HEK293 (cell line): ENCODE results near the gene DAGLB.

Experiments used
- CTCF ChIA-PET: fragments of 350-600 bp; formaldehyde crosslinking; extraction: SDS; loops from one replicate; lab custom pipeline; 2021; ENCODE audit warnings: antibody characterized with exemption; lab: Yijun Ruan, JAX
- POLR2A ChIA-PET: fragments of 300-600 bp; formaldehyde crosslinking; extraction: SDS; loops from one replicate; lab custom pipeline; 2020; ENCODE audit warnings: antibody characterized with exemption, inconsistent platforms; lab: Yijun Ruan, JAX
- H3K27ac ChIP-seq: fragments of 200-500 bp; sonication (Bioruptor generic); 2 replicates; pipeline ENCODE4 v1.5.1; 2014; ENCODE audit warnings: low read depth, low read length, control low read depth, inconsistent platforms; ENCODE audit errors: extremely low read depth
- H3K36me3 ChIP-seq, 2 experiments: fragments of 200-500 bp in 1 of 2; sonication (Bioruptor generic) in 1 of 2; 1 replicate in 1 of 2; 2 replicates in 1 of 2; pipeline ENCODE4 v1.5.1; 2014 to 2017; ENCODE audit warnings: inconsistent platforms in 2 of 2, low read length in 2 of 2; ENCODE audit not compliant: control insufficient read depth in 2 of 2, insufficient read depth in 1 of 2
- H3K4me1 ChIP-seq: fragments of 200-500 bp; sonication (Bioruptor generic); 2 replicates; pipeline ENCODE4 v1.5.1; 2014; ENCODE audit warnings: mild to moderate bottlenecking, low read length, inconsistent platforms; ENCODE audit not compliant: control insufficient read depth, insufficient read depth
- H3K4me3 ChIP-seq: 2 replicates; pipeline ENCODE4 v1.5.1; 2011; ENCODE audit warnings: low read depth, mild to moderate bottlenecking, control low read depth, low read length, moderate library complexity
- H3K9me3 ChIP-seq: fragments of 200-500 bp; sonication (Bioruptor generic); 2 replicates; pipeline ENCODE4 v1.5.1; 2014; ENCODE audit warnings: low read depth, low read length, inconsistent platforms; ENCODE audit not compliant: control insufficient read depth, insufficient read depth
- ATF2 ChIP-seq: fragments of 450-650 bp; formaldehyde crosslinking; IDR thresholded peaks from 2 replicates; pipeline ENCODE4 v1.5.1; 2016; ENCODE audit warnings: missing biosample characterization, missing genetic modification characterization, low read depth
- GFI1B ChIP-seq: fragments of 450-650 bp; formaldehyde crosslinking; IDR thresholded peaks from 2 replicates; pipeline ENCODE4 v1.5.1; 2016; ENCODE audit warnings: missing biosample characterization, missing genetic modification characterization
- PRDM10 ChIP-seq: fragments of 450-650 bp; formaldehyde crosslinking; IDR thresholded peaks from 2 replicates; pipeline ENCODE4 v1.5.1; 2016; ENCODE audit warnings: missing biosample characterization, missing genetic modification characterization
- PRDM6 ChIP-seq: fragments of 450-650 bp; formaldehyde crosslinking; IDR thresholded peaks from 2 replicates; pipeline ENCODE4 v1.5.1; 2017; ENCODE audit warnings: missing biosample characterization, missing genetic modification characterization
- SCRT2 ChIP-seq: fragments of 450-650 bp; formaldehyde crosslinking; IDR thresholded peaks from 2 replicates; pipeline ENCODE4 v1.5.1; 2016; ENCODE audit warnings: missing biosample characterization, missing genetic modification characterization
- SP3 ChIP-seq: fragments of 450-650 bp; formaldehyde crosslinking; IDR thresholded peaks from 2 replicates; pipeline ENCODE4 v1.5.1; 2016; ENCODE audit warnings: missing biosample characterization, missing genetic modification characterization
- ZBTB1 ChIP-seq: fragments of 450-650 bp; formaldehyde crosslinking; IDR thresholded peaks from 2 replicates; pipeline ENCODE4 v1.5.1; 2016; ENCODE audit warnings: missing biosample characterization, missing genetic modification characterization
- ZBTB11 ChIP-seq: fragments of 450-650 bp; formaldehyde crosslinking; conservative IDR thresholded peaks from 2 replicates; pipeline ENCODE4 v1.5.1; 2016; ENCODE audit warnings: low read depth, missing biosample characterization, missing genetic modification characterization
- ZFP69B ChIP-seq: fragments of 450-650 bp; formaldehyde crosslinking; IDR thresholded peaks from 2 replicates; pipeline ENCODE4 v1.5.1; 2016; ENCODE audit warnings: missing biosample characterization, missing genetic modification characterization
- ZNF138 ChIP-seq: fragments of 450-650 bp; formaldehyde crosslinking; IDR thresholded peaks from 2 replicates; pipeline ENCODE4 v1.5.1; 2016; ENCODE audit warnings: missing biosample characterization, missing genetic modification characterization, borderline replicate concordance
- ZNF175 ChIP-seq: fragments of 450-650 bp; formaldehyde crosslinking; IDR thresholded peaks from 2 replicates; pipeline ENCODE4 v1.5.1; 2016; ENCODE audit warnings: missing biosample characterization, missing genetic modification characterization
- ZNF184 ChIP-seq: fragments of 450-650 bp; IDR thresholded peaks from 2 replicates; pipeline ENCODE4 v1.5.1; 2018; ENCODE audit warnings: missing biosample characterization, mild to moderate bottlenecking, missing genetic modification characterization
- ZNF19 ChIP-seq: fragments of 450-650 bp; formaldehyde crosslinking; IDR thresholded peaks from 2 replicates; pipeline ENCODE4; 2016; ENCODE audit warnings: missing biosample characterization, missing genetic modification characterization, low read depth
- ZNF23 ChIP-seq: fragments of 450-650 bp; formaldehyde crosslinking; IDR thresholded peaks from 2 replicates; pipeline ENCODE4 v1.5.1; 2016; ENCODE audit warnings: missing biosample characterization, missing genetic modification characterization, borderline replicate concordance
- ZNF366 ChIP-seq: fragments of 450-650 bp; formaldehyde crosslinking; conservative IDR thresholded peaks from 2 replicates; pipeline ENCODE4 v1.5.1; 2016; ENCODE audit warnings: missing biosample characterization, missing genetic modification characterization
- ZNF514 ChIP-seq: fragments of 450-650 bp; formaldehyde crosslinking; IDR thresholded peaks from 2 replicates; pipeline ENCODE4 v1.5.1; 2016; ENCODE audit warnings: missing biosample characterization, missing genetic modification characterization
- ZNF544 ChIP-seq: fragments of 450-650 bp; formaldehyde crosslinking; IDR thresholded peaks from 2 replicates; pipeline ENCODE4 v1.5.0; 2017; ENCODE audit warnings: missing biosample characterization, missing genetic modification characterization
- ZNF621 ChIP-seq: fragments of 450-650 bp; formaldehyde crosslinking; IDR thresholded peaks from 2 replicates; pipeline ENCODE4 v1.5.1; 2017; ENCODE audit warnings: missing biosample characterization, missing genetic modification characterization
- ZNF747 ChIP-seq: fragments of 450-650 bp; formaldehyde crosslinking; IDR thresholded peaks from 2 replicates; pipeline ENCODE4 v1.5.1; 2016; ENCODE audit warnings: missing biosample characterization, missing genetic modification characterization

Gene DAGLB

GRCh38 chr7:6475433-6476186, 27.9 kb upstream of the DAGLB start:
- H3K4me1 ChIP-seq = peaks cover 10% of the 10 kb centered on the region
- no peak overlapping the region for H3K4me3 ChIP-seq
- H3K27ac ChIP-seq = no peak overlapping the region
- TF ChIP-seq PRDM6 (tag by site-specific recombination) = no peak
- no peak for TF ChIP-seq PRDM10 (tag by site-specific recombination)
- TF ChIP-seq ZNF23 (tag by site-specific recombination) = no peak
- TF ChIP-seq ZNF184 (tag by site-specific recombination) = no peak
- TF ChIP-seq ZNF621 (tag by site-specific recombination) = no peak
- no peak for TF ChIP-seq ZFP69B (tag by site-specific recombination)
- TF ChIP-seq ZNF19 = no peak
- TF ChIP-seq ZNF366 (tag by site-specific recombination) = no peak
- no peak for TF ChIP-seq ZNF138 (tag by site-specific recombination)
- TF ChIP-seq ZNF544 = no peak
- no peak for TF ChIP-seq ZNF747
- TF ChIP-seq ZBTB1 (tag by site-specific recombination) = no peak
- TF ChIP-seq ATF2 (tag by site-specific recombination) = no peak
- TF ChIP-seq SP3 (tag by site-specific recombination) = no peak
- no peak for TF ChIP-seq GFI1B (tag by site-specific recombination)
- no peak for TF ChIP-seq ZNF514 (tag by site-specific recombination)
- no peak for TF ChIP-seq ZBTB11 (tag by site-specific recombination)
- TF ChIP-seq SCRT2 (tag by site-specific recombination) = no peak
- TF ChIP-seq ZNF175 (tag by site-specific recombination) = no peak
- TF ChIP-seq, all 188 proteins: peak for 0
- Histone ChIP-seq H3K9me3 (no peaks in the 10 kb centered on the region), H3K36me3 (peaks cover 22 to 50% of the 10 kb centered on the region in 2 experiments; a peak in 2 of 3 replicates)
- CTCF ChIA-PET = interaction anchor here (0.5 to 1.2 kb wide), 5 partner anchors 9 to 397 kb away, joined by 3 read pairs; partner anchors contain the start of gene ZNF853
- POLR2A ChIA-PET = interaction anchor here (0.7 kb wide), 1 partner anchor 19 kb away, joined by 5 read pairs; no protein-coding TSS in a partner anchor
